Activated B cell treated with CpG ODN at 0.5 μM for 24 hours (primary cell): ENCODE data around the gene COX6B2. TPM values are rescaled to one million over a fixed set of nuclear protein-coding genes. Genes with fewer than 3 reads are reported as not detected.

Source experiments
- ATAC-seq: fragments of 200-7000 bp; cut with Tn5 transposase; one replicate; pipeline ENCODE4 v1.10.0; 2021; ENCODE audit warnings: low read depth, mild to moderate bottlenecking, moderate library complexity
- CTCF ChIA-PET: fragments of 350-600 bp; sonication (Branson Sonifier 250); formaldehyde crosslinking; loops from one replicate; lab custom pipeline; 2021; ENCODE audit warnings: antibody characterized with exemption; lab: Charles Lee
- POLR2A ChIA-PET: fragments of 350-600 bp; sonication (Branson Sonifier 250); formaldehyde crosslinking; loops from one replicate; lab custom pipeline; 2021; ENCODE audit warnings: antibody characterized with exemption; lab: Charles Lee
- DNase-seq: peaks from one replicate; pipeline ENCODE4 v3.0.0; 2022
- H3K27ac Mint-ChIP-seq: one replicate; pipeline ENCODE4 v1.8.0; 2020; ENCODE audit warnings: mixed read lengths
- H3K27me3 Mint-ChIP-seq: one replicate; pipeline ENCODE4 v1.8.0; 2021; ENCODE audit warnings: mixed read lengths
- H3K36me3 Mint-ChIP-seq: one replicate; pipeline ENCODE4 v1.8.0; 2021; ENCODE audit warnings: low read depth, mixed read lengths
- H3K4me1 Mint-ChIP-seq: one replicate; pipeline ENCODE4 v1.8.0; 2021; ENCODE audit warnings: mixed read lengths
- H3K4me3 Mint-ChIP-seq: one replicate; pipeline ENCODE4 v1.8.0; 2020; ENCODE audit warnings: mild to moderate bottlenecking, mixed read lengths
- H3K9me3 Mint-ChIP-seq: one replicate; pipeline ENCODE4 v1.8.0; 2020; ENCODE audit warnings: mixed read lengths
- CTCF ChIP-seq: fragments of 200-600 bp; IDR thresholded peaks from one replicate; pipeline ENCODE4 v1.8.0; 2022; ENCODE audit warnings: antibody characterized with exemption, mild to moderate bottlenecking
- intact Hi-C: fragments of 100-400 bp; cut with micrococcal nuclease; formaldehyde crosslinking; loops from one replicate; pipeline ENCODE4 v1.15.1; 2024
- total RNA-seq: library from RNA; stranded (reverse); gene quantifications from 2 replicates; pipeline ENCODE4 v1.2.3, GENCODE V29; 2022

COX6B2 gene
- total RNA-seq, 1 donor from 2014 or later = not detected

- CTCF ChIA-PET = interaction anchor here (3.3 kb wide), 1 partner anchor 84 kb away, joined by 14 read pairs; the partner anchor contains the start of gene TMEM238
- intact Hi-C loops = loop anchor here (1.0 to 5.0 kb wide), 3 partner anchors 23 to 158 kb away; no protein-coding TSS in a partner anchor
- no peak for ATAC-seq
- Mint-ChIP-seq H3K27ac (no peak overlapping the region), H3K4me1 (peaks cover 8% of the 10 kb centered on the region), H3K36me3 (no peaks in the 10 kb centered on the region), H3K27me3 (no peaks in the 10 kb centered on the region), H3K9me3 (no peaks in the 10 kb centered on the region), H3K4me3 (no peak overlapping the region)
- POLR2A ChIA-PET = interaction anchor here (0.6 kb wide), 1 partner anchor 108 kb away, joined by 6 read pairs; the partner anchor contains the start of gene UBE2S
- TF ChIP-seq CTCF = no peak
- no peak for DNase-seq
Measured at GRCh38 chr19:55299991-55300390, 54.5 kb downstream of the COX6B2 start.

Other genes starting within 250 kb of the COX6B2 start
- gene PPP1R12C, start 237.1 kb downstream of the COX6B2 start, total RNA-seq = 115 and 139 TPM in 2 replicates
- gene TNNT1, start 205.5 kb downstream of the COX6B2 start, total RNA-seq = not detected in 2 replicates
- gene TNNI3, start 197.0 kb downstream of the COX6B2 start, total RNA-seq = not detected in 2 replicates
- gene DNAAF3, start 188.1 kb downstream of the COX6B2 start, total RNA-seq = not detected in 2 replicates
- gene SYT5, start 174.4 kb downstream of the COX6B2 start, total RNA-seq = not detected in 2 replicates
- gene PTPRH, start 145.2 kb downstream of the COX6B2 start, total RNA-seq = not detected in 2 replicates
- gene TMEM86B, start 126.0 kb downstream of the COX6B2 start, total RNA-seq = 12.6 and 14.8 TPM in 2 replicates
- gene PPP6R1, start 95.7 kb downstream of the COX6B2 start, total RNA-seq = 203 and 220 TPM in 2 replicates
- 32.2 and 32.9 TPM in 2 replicates for gene HSPBP1, start 74.6 kb downstream of the COX6B2 start, total RNA-seq
- 1.3 and 2.7 TPM in 2 replicates for gene BRSK1, start 70.7 kb downstream of the COX6B2 start, total RNA-seq
- gene TMEM150B, start 29.4 kb downstream of the COX6B2 start, total RNA-seq = not detected in 2 replicates
- gene KMT5C, start 14.8 kb downstream of the COX6B2 start, total RNA-seq = 7.2 and 8.1 TPM in 2 replicates
- not detected in 2 replicates for gene GARIN5B, start 8.5 kb upstream of the COX6B2 start, total RNA-seq
- not detected in 2 replicates for gene IL11, start 15.7 kb upstream of the COX6B2 start, total RNA-seq
- not detected in 2 replicates for gene TMEM190, start 22.1 kb upstream of the COX6B2 start, total RNA-seq
- 3.8 and 4.9 TPM in 2 replicates for gene TMEM238, start 29.6 kb upstream of the COX6B2 start, total RNA-seq
- gene RPL28, start 31.2 kb upstream of the COX6B2 start, total RNA-seq = 3,790 and 4,042 TPM in 2 replicates
- 29.6 and 34.6 TPM in 2 replicates for gene UBE2S, start 53.1 kb upstream of the COX6B2 start, total RNA-seq
- not detected in 2 replicates for gene SHISA7, start 88.6 kb upstream of the COX6B2 start, total RNA-seq
- 28.7 and 29.0 TPM in 2 replicates for gene ISOC2, start 106.9 kb upstream of the COX6B2 start, total RNA-seq
- not detected in 2 replicates for gene C19orf85, start 110.0 kb upstream of the COX6B2 start, total RNA-seq
- gene ZNF628, start 121.9 kb upstream of the COX6B2 start, total RNA-seq = 10.4 and 12.7 TPM in 2 replicates
- 10.9 and 13.8 TPM in 2 replicates for gene NAT14, start 130.5 kb upstream of the COX6B2 start, total RNA-seq
- gene SSC5D, start 133.7 kb upstream of the COX6B2 start, total RNA-seq = 0.17 and 0.20 TPM in 2 replicates
- not detected in 2 replicates for gene SBK2, start 182.4 kb upstream of the COX6B2 start, total RNA-seq
- not detected in 2 replicates for gene SBK3, start 190.8 kb upstream of the COX6B2 start, total RNA-seq
- gene ZNF579, start 226.1 kb upstream of the COX6B2 start, total RNA-seq = 10.3 and 10.9 TPM in 2 replicates
- gene FIZ1, start 244.8 kb upstream of the COX6B2 start, total RNA-seq = 17.5 and 21.2 TPM in 2 replicates
- 12.6 and 16.1 TPM in 2 replicates for gene ZNF524, start 245.6 kb upstream of the COX6B2 start, total RNA-seq